Measurements from ENCODE around the gene PLRG1.

PLRG1 gene

DNA sequence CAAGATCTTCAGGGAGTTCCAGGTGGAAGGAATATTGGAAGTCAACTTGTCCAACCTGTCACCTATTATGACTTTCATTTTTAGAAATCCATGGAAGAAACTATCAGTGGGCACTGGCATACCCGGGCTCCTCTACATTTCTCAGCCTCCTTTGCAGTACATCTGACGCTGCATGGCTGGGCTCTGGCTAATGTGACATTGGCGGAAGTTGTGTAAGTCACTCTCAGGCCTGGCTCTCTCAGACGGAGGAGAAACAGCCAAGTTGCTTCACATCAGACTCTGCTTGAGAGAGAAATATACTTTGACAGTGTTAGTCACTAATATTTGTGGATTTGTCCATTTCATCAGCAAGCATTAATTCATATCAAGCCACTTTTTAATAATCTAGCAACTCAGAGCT is 63.1 kb downstream of the PLRG1 start:
- ChIA-PET CTCF (no interaction called here), POLR2A (ENCODE audit: low non-redundant PET) (no interaction called here)
- no peak for DNase-seq (ENCODE audit: low spot score)
- H3K27ac ChIP-seq, result no peak overlapping the region
- TF ChIP-seq, protein P1, sequence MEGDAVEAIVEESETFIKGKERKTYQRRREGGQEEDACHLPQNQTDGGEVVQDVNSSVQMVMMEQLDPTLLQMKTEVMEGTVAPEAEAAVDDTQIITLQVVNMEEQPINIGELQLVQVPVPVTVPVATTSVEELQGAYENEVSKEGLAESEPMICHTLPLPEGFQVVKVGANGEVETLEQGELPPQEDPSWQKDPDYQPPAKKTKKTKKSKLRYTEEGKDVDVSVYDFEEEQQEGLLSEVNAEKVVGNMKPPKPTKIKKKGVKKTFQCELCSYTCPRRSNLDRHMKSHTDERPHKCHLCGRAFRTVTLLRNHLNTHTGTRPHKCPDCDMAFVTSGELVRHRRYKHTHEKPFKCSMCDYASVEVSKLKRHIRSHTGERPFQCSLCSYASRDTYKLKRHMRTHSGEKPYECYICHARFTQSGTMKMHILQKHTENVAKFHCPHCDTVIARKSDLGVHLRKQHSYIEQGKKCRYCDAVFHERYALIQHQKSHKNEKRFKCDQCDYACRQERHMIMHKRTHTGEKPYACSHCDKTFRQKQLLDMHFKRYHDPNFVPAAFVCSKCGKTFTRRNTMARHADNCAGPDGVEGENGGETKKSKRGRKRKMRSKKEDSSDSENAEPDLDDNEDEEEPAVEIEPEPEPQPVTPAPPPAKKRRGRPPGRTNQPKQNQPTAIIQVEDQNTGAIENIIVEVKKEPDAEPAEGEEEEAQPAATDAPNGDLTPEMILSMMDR (conservative IDR thresholded peaks at IDR 0.05; ENCODE audit: low read depth), result no peak

DNA sequence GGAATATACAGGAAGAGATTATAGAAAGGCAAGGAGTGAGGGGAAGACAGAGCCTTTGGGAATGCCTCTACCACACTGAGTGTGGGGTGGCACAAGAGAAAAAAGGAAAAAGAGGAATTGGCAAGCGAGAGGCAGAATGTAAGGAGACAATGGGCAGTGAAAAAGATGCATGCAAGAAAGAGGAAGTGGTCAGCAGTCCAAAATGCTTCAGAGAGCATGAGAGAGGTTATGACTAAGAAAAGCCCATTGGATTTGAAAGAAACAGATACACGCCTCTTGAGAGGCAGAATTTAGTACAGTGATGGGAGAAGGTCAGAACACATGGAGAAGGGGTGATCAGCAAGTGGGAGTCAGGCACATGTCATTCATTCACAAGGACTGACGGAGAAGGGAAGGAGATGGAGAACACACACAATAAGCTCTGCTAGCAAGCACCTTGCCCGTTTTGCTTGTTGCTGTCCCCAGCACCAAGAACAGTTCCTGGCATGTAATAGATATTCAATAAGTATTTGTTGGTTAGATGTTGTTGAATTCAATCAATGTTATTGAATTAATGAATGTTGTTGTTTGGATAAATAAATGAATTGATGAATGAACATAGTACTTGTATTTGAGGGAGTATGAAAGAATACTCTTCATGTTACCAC is 65.0 kb downstream of the PLRG1 start:
- POLR2A ChIA-PET (ENCODE audit: low non-redundant PET), result no interaction called here
- CTCF ChIA-PET, result no interaction called here

More for the DNA sequence above, 65.0 kb downstream of the PLRG1 start:
- TF ChIP-seq, protein P1 (conservative IDR thresholded peaks at IDR 0.05; ENCODE audit: low read depth), result no peak
- H3K27ac ChIP-seq, result no peak overlapping the region
- no peak for DNase-seq (ENCODE audit: low spot score)
